Loucy (cell line): ENCODE measurements around the gene BMP6.

ENCODE experiments used
- H2AFZ ChIP-seq: fragments of 200-600 bp; sonication (generic); 2 replicates; pipeline ENCODE4 v1.6.0; 2016; ENCODE audit warnings: antibody characterized with exemption, mild to moderate bottlenecking, low read length, moderate library complexity
- H3F3A ChIP-seq: fragments of 200-600 bp; 2 replicates; pipeline ENCODE4 v1.6.0; 2016; ENCODE audit warnings: antibody characterized with exemption, low read depth, mild to moderate bottlenecking
- H3K27me3 ChIP-seq: fragments of 200-600 bp; sonication (generic); 2 replicates; pipeline ENCODE4 v1.6.1; 2014; ENCODE audit warnings: low read length, mild to moderate bottlenecking; ENCODE audit not compliant: insufficient read depth, poor library complexity, severe bottlenecking
- H3K36me3 ChIP-seq: fragments of 200-600 bp; sonication (generic); 2 replicates; pipeline ENCODE4 v1.6.1; 2016; ENCODE audit warnings: low read length; ENCODE audit not compliant: insufficient read depth
- H3K4me1 ChIP-seq: fragments of 200-600 bp; sonication (generic); 2 replicates; pipeline ENCODE4 v1.5.1; 2014; ENCODE audit warnings: low read length, mild to moderate bottlenecking; ENCODE audit not compliant: insufficient read depth, poor library complexity, severe bottlenecking
- H3K4me2 ChIP-seq: fragments of 200-600 bp; sonication (generic); 2 replicates; pipeline ENCODE4 v1.6.0; 2014; ENCODE audit warnings: antibody characterized with exemption, low read length, low read depth, mild to moderate bottlenecking; ENCODE audit not compliant: poor library complexity, severe bottlenecking
- H3K4me3 ChIP-seq: fragments of 200-600 bp; sonication (generic); 2 replicates; pipeline ENCODE4 v1.5.1; 2014; ENCODE audit warnings: low read length, mild to moderate bottlenecking, mixed read lengths; ENCODE audit not compliant: poor library complexity, severe bottlenecking
- H3K79me2 ChIP-seq: fragments of 200-600 bp; sonication (generic); 2 replicates; pipeline ENCODE4 v1.6.1; 2014; ENCODE audit warnings: low read length; ENCODE audit not compliant: insufficient read depth
- H3K9ac ChIP-seq: fragments of 200-600 bp; sonication (generic); 2 replicates; pipeline ENCODE4 v1.6.0; 2014; ENCODE audit warnings: mild to moderate bottlenecking, low read depth, low read length, moderate library complexity; ENCODE audit not compliant: poor library complexity, severe bottlenecking
- H3K9me2 ChIP-seq: fragments of 200-600 bp; sonication (generic); replicated peaks from 2 replicates; pipeline ENCODE4 v1.6.1; 2016; ENCODE audit warnings: low read depth, low read length, mixed read lengths
- H3K9me3 ChIP-seq: fragments of 200-600 bp; sonication (generic); 2 replicates; pipeline ENCODE4 v1.6.1; 2014; ENCODE audit warnings: mild to moderate bottlenecking, antibody characterized with exemption, low read length, low read depth; ENCODE audit not compliant: insufficient read depth
- H4K20me1 ChIP-seq: fragments of 200-600 bp; sonication (generic); 2 replicates; pipeline ENCODE4 v1.6.0; 2014; ENCODE audit warnings: antibody characterized with exemption, low read length, mild to moderate bottlenecking; ENCODE audit not compliant: insufficient read depth, poor library complexity, severe bottlenecking
- CTCF ChIP-seq: fragments of 200-600 bp; sonication (generic); conservative IDR thresholded peaks from 2 replicates; pipeline ENCODE4 v1.5.1; 2014; ENCODE audit warnings: mild to moderate bottlenecking, antibody characterized with exemption, low read length
- EZH2phosphoT487 ChIP-seq: fragments of 200-600 bp; IDR thresholded peaks from 2 replicates; pipeline ENCODE4 v1.6.1; 2018; ENCODE audit warnings: antibody characterized with exemption, mild to moderate bottlenecking, moderate library complexity, borderline replicate concordance

The BMP6 gene

GRCh38 chr6:7785243-7786035 lies 59.5 kb downstream of the BMP6 start:
- no peak overlapping the region for H3K4me3 ChIP-seq
- TF ChIP-seq EZH2phosphoT487 (no peak), CTCF (no peak)
- no peaks in the 10 kb centered on the region for H4K20me1 ChIP-seq
- no peaks in the 10 kb centered on the region for H3K36me3 ChIP-seq
- no peaks in the 10 kb centered on the region for H3K9me3 ChIP-seq
- no peaks in the 10 kb centered on the region for H3K9me2 ChIP-seq
- no peak overlapping the region for H3K4me2 ChIP-seq
- H3K4me1 ChIP-seq, result no peaks in the 10 kb centered on the region
- H3K9ac ChIP-seq, result no peak overlapping the region
- no peak overlapping the region for H2AFZ ChIP-seq
- H3K79me2 ChIP-seq, result no peaks in the 10 kb centered on the region
- H3K27me3 ChIP-seq, result no peaks in the 10 kb centered on the region
- H3F3A ChIP-seq, result no peaks in the 10 kb centered on the region

- TF ChIP-seq CTCF (no peak), EZH2phosphoT487 (no peak)
- H3F3A ChIP-seq, result no peaks in the 10 kb centered on the region
- no peak overlapping the region for H3K4me3 ChIP-seq
- no peaks in the 10 kb centered on the region for H3K79me2 ChIP-seq
- no peak overlapping the region for H3K9ac ChIP-seq
- no peaks in the 10 kb centered on the region for H3K9me2 ChIP-seq
- H3K27me3 ChIP-seq, result no peaks in the 10 kb centered on the region
- H2AFZ ChIP-seq, result no peak overlapping the region
- no peaks in the 10 kb centered on the region for H4K20me1 ChIP-seq
- no peaks in the 10 kb centered on the region for H3K4me1 ChIP-seq
- no peak overlapping the region for H3K4me2 ChIP-seq
- H3K9me3 ChIP-seq, result no peaks in the 10 kb centered on the region
- H3K36me3 ChIP-seq, result no peaks in the 10 kb centered on the region
Measured at GRCh38 chr6:7786214-7786661, 60.3 kb downstream of the BMP6 start.

GRCh38 chr6:7787137-7787608 lies 61.3 kb downstream of the BMP6 start:
- no peak overlapping the region for H2AFZ ChIP-seq
- no peaks in the 10 kb centered on the region for H3K27me3 ChIP-seq
- TF ChIP-seq CTCF, result no peak
- no peak for TF ChIP-seq EZH2phosphoT487
- H3K79me2 ChIP-seq, result no peaks in the 10 kb centered on the region
- no peak overlapping the region for H3K9ac ChIP-seq
- H3K36me3 ChIP-seq, result no peaks in the 10 kb centered on the region
- no peaks in the 10 kb centered on the region for H3K9me3 ChIP-seq
- H3K4me3 ChIP-seq, result no peak overlapping the region
- no peaks in the 10 kb centered on the region for H3K4me1 ChIP-seq
- no peaks in the 10 kb centered on the region for H3K9me2 ChIP-seq
- H3F3A ChIP-seq, result no peaks in the 10 kb centered on the region
- no peaks in the 10 kb centered on the region for H4K20me1 ChIP-seq
- no peak overlapping the region for H3K4me2 ChIP-seq
